Karpas-422 (cell line): ENCODE measurements around the gene ZFAND6. TPM values are rescaled to one million over a fixed set of nuclear protein-coding genes. Genes with fewer than 3 reads are reported as not detected.
"Not testable (repeated sequence)": the region's sequence is repeated elsewhere in the genome, so short reads cannot be mapped to it uniquely, and the experiment has no call there.

ENCODE experiments used
- DNase-seq: peaks from one replicate; pipeline ENCODE4 v3.0.0-alpha.2; 2015
- H2AFZ ChIP-seq: fragments of 200-600 bp; sonication (generic); 2 replicates; pipeline ENCODE4 v1.6.1; 2014; ENCODE audit warnings: antibody characterized with exemption, low read length, mixed read lengths
- H3K27ac ChIP-seq: fragments of 200-600 bp; sonication (generic); 2 replicates; pipeline ENCODE4 v1.5.1; 2014; ENCODE audit warnings: mild to moderate bottlenecking, low read length, moderate library complexity
- H3K27me3 ChIP-seq: fragments of 200-600 bp; sonication (generic); 2 replicates; pipeline ENCODE4 v1.6.1; 2014; ENCODE audit warnings: low read length, mixed read lengths
- H3K36me3 ChIP-seq: fragments of 200-600 bp; sonication (generic); 2 replicates; pipeline ENCODE4 v1.6.1; 2014; ENCODE audit warnings: low read length, mixed read lengths; ENCODE audit not compliant: insufficient read depth
- H3K4me1 ChIP-seq: fragments of 200-600 bp; sonication (generic); 2 replicates; pipeline ENCODE4 v1.6.1; 2014; ENCODE audit warnings: mild to moderate bottlenecking, low read length, mixed read lengths
- H3K4me2 ChIP-seq: fragments of 200-600 bp; sonication (generic); 2 replicates; pipeline ENCODE4 v1.6.1; 2014; ENCODE audit warnings: low read length, low read depth, mild to moderate bottlenecking; ENCODE audit not compliant: poor library complexity, severe bottlenecking
- H3K4me3 ChIP-seq: fragments of 200-600 bp; sonication (generic); 2 replicates; pipeline ENCODE4 v1.5.1; 2014; ENCODE audit warnings: mild to moderate bottlenecking, antibody characterized with exemption, low read length, mixed read lengths
- H3K79me2 ChIP-seq: fragments of 200-600 bp; sonication (generic); 2 replicates; pipeline ENCODE4 v1.6.1; 2014; ENCODE audit warnings: mild to moderate bottlenecking, low read length, mixed read lengths
- H3K9ac ChIP-seq: fragments of 200-600 bp; sonication (generic); 2 replicates; pipeline ENCODE4 v1.6.0; 2014; ENCODE audit warnings: low read length
- H3K9me2 ChIP-seq: fragments of 200-600 bp; sonication (generic), shearing (Covaris generic); replicated peaks from 2 replicates; pipeline ENCODE4 v1.6.0; 2014; ENCODE audit warnings: mild to moderate bottlenecking, low read length, moderate library complexity; ENCODE audit not compliant: insufficient read depth
- H3K9me3 ChIP-seq: fragments of 300-700, 200-600 bp; sonication (generic); 2 replicates; pipeline ENCODE4 v1.6.1; 2014; ENCODE audit warnings: low read length, mixed read lengths
- H4K20me1 ChIP-seq: fragments of 200-600 bp; sonication (generic); 2 replicates; pipeline ENCODE4 v1.6.1; 2014; ENCODE audit warnings: mild to moderate bottlenecking, antibody characterized with exemption, low read length, low read depth; ENCODE audit not compliant: insufficient read depth
- total RNA-seq: library from RNA; depleted of rRNA; stranded (reverse); fragments of >200 nt; shearing (Covaris generic); gene quantifications from 2 replicates; pipeline ENCODE4 v1.2.3, GENCODE V29; 2014; ENCODE audit warnings: low replicate concordance

ZFAND6 gene
- total RNA-seq, 1 experiment from 2014 or later: 174 TPM

GRCh38 chr15:80155378-80156175 lies 96.1 kb downstream of the ZFAND6 start:
- Histone ChIP-seq H3K4me1 (peaks cover 18% of the 10 kb centered on the region), H3K79me2 (peaks cover 17% of the 10 kb centered on the region)
- H3K27ac ChIP-seq, H3K4me3 ChIP-seq, H3K9ac ChIP-seq, H3K27me3 ChIP-seq, H3K9me2 ChIP-seq, DNase-seq, H2AFZ ChIP-seq, H3K9me3 ChIP-seq, H4K20me1 ChIP-seq, H3K36me3 ChIP-seq, H3K4me2 ChIP-seq: not testable (repeated sequence)

- Histone ChIP-seq H3K4me3 (no peak overlapping the region), H3K9ac (no peak overlapping the region), H4K20me1 (no peaks in the 10 kb centered on the region), H3K36me3 (no peaks in the 10 kb centered on the region), H2AFZ (no peak overlapping the region), H3K9me2 (no peaks in the 10 kb centered on the region), H3K27me3 (no peaks in the 10 kb centered on the region), H3K4me1 (peaks cover 18% of the 10 kb centered on the region), H3K4me2 (no peak overlapping the region), H3K9me3 (no peaks in the 10 kb centered on the region), H3K79me2 (peaks cover 17% of the 10 kb centered on the region), H3K27ac (no peak overlapping the region)
- DNase-seq: no peak
Observed at GRCh38 chr15:80156176-80156720, 96.8 kb downstream of the ZFAND6 start.

GRCh38 chr15:80157215-80157614 lies 97.7 kb downstream of the ZFAND6 start:
- no peak for DNase-seq
- Histone ChIP-seq H3K4me2 (no peak overlapping the region), H3K4me3 (no peak overlapping the region), H3K36me3 (no peaks in the 10 kb centered on the region; the same call in 1 of the 2 replicates), H3K4me1 (peaks cover 12% of the 10 kb centered on the region), H3K27me3 (no peaks in the 10 kb centered on the region), H3K9me3 (no peaks in the 10 kb centered on the region), H3K27ac (no peak overlapping the region), H4K20me1 (no peaks in the 10 kb centered on the region), H2AFZ (no peak overlapping the region), H3K9ac (no peak overlapping the region), H3K9me2 (no peaks in the 10 kb centered on the region), H3K79me2 (peaks cover 17% of the 10 kb centered on the region)

- no peaks in the 10 kb centered on the region for H3K9me3 ChIP-seq
- no peak overlapping the region for H3K4me2 ChIP-seq
- no peaks in the 10 kb centered on the region for H3K9me2 ChIP-seq
- DNase-seq: no peak
- peaks cover 2% of the 10 kb centered on the region for H3K36me3 ChIP-seq
- H3K4me1 ChIP-seq: peaks cover 2% of the 10 kb centered on the region
- no peak overlapping the region for H2AFZ ChIP-seq
- H3K4me3 ChIP-seq: no peak overlapping the region
- H3K9ac ChIP-seq: no peak overlapping the region
- no peaks in the 10 kb centered on the region for H3K27me3 ChIP-seq
- no peaks in the 10 kb centered on the region for H4K20me1 ChIP-seq
- H3K79me2 ChIP-seq: peaks cover 9% of the 10 kb centered on the region
- H3K27ac ChIP-seq: no peak overlapping the region
Observed at GRCh38 chr15:80159301-80159700, 99.8 kb downstream of the ZFAND6 start.

GRCh38 chr15:80159811-80160569 lies 100.5 kb downstream of the ZFAND6 start:
- H3K4me1 ChIP-seq: no peaks in the 10 kb centered on the region
- no peaks in the 10 kb centered on the region for H3K9me2 ChIP-seq
- H4K20me1 ChIP-seq: no peaks in the 10 kb centered on the region
- no peak overlapping the region for H3K4me3 ChIP-seq
- peaks cover 8% of the 10 kb centered on the region for H3K36me3 ChIP-seq
- H3K27ac ChIP-seq: no peak overlapping the region
- H3K27me3 ChIP-seq: no peaks in the 10 kb centered on the region
- no peak overlapping the region for H3K9ac ChIP-seq
- no peak for DNase-seq
- no peak overlapping the region for H2AFZ ChIP-seq
- no peaks in the 10 kb centered on the region for H3K9me3 ChIP-seq
- H3K79me2 ChIP-seq: peaks cover 2% of the 10 kb centered on the region; the same call in 1 of the 2 replicates
- no peak overlapping the region for H3K4me2 ChIP-seq

GRCh38 chr15:80160570-80161156 lies 101.2 kb downstream of the ZFAND6 start:
- no peaks in the 10 kb centered on the region for H3K4me1 ChIP-seq
- H3K27ac ChIP-seq: no peak overlapping the region
- no peaks in the 10 kb centered on the region for H3K9me3 ChIP-seq
- H3K9me2 ChIP-seq: no peaks in the 10 kb centered on the region
- no peak for DNase-seq
- H3K36me3 ChIP-seq: peaks cover 8% of the 10 kb centered on the region
- H3K4me2 ChIP-seq: no peak overlapping the region
- H3K4me3 ChIP-seq: no peak overlapping the region
- no peak overlapping the region for H2AFZ ChIP-seq
- no peaks in the 10 kb centered on the region for H3K27me3 ChIP-seq
- H4K20me1 ChIP-seq: no peaks in the 10 kb centered on the region
- no peak overlapping the region for H3K9ac ChIP-seq
- no peaks in the 10 kb centered on the region for H3K79me2 ChIP-seq

- H2AFZ ChIP-seq: no peak overlapping the region
- no peak overlapping the region for H3K9ac ChIP-seq
- no peak overlapping the region for H3K27ac ChIP-seq
- peaks cover 8% of the 10 kb centered on the region for H3K36me3 ChIP-seq
- no peak overlapping the region for H3K4me2 ChIP-seq
- no peaks in the 10 kb centered on the region for H4K20me1 ChIP-seq
- no peaks in the 10 kb centered on the region for H3K27me3 ChIP-seq
- H3K9me2 ChIP-seq: no peaks in the 10 kb centered on the region
- H3K4me3 ChIP-seq: no peak overlapping the region
- no peaks in the 10 kb centered on the region for H3K79me2 ChIP-seq
- no peaks in the 10 kb centered on the region for H3K9me3 ChIP-seq
- no peak for DNase-seq
- no peaks in the 10 kb centered on the region for H3K4me1 ChIP-seq
Observed at GRCh38 chr15:80161468-80162016, 102.1 kb downstream of the ZFAND6 start.
